Transverse colon (tissue), 4 donors: ENCODE data around the gene RBM41. TPM values are rescaled to one million over a fixed set of nuclear protein-coding genes. Genes with fewer than 3 reads are reported as not detected.
"Not testable (repeated sequence)": the region's sequence is repeated elsewhere in the genome, so short reads cannot be mapped to it uniquely, and the experiment has no call there.

Experiments used
- DNase-seq: peaks from one replicate; pipeline ENCODE4 v3.0.0-alpha.2; 2019
- H3K27ac ChIP-seq, 4 donors: fragments of 200-600 bp; sonication (generic); 2 replicates each; pipeline ENCODE4 v1.5.1; 2016 to 2018; ENCODE audit warnings: inconsistent platforms in 4 of 4
- H3K27me3 ChIP-seq: fragments of 200-600 bp; sonication (generic); 2 replicates; pipeline ENCODE4 v1.5.1; 2017; ENCODE audit warnings: inconsistent platforms
- H3K36me3 ChIP-seq, 4 donors: fragments of 200-600 bp; sonication (generic); 2 replicates each; pipeline ENCODE4 v1.5.1; 2017 to 2019; ENCODE audit warnings: inconsistent platforms in 4 of 4
- H3K4me1 ChIP-seq, 4 donors: fragments of 200-600 bp; sonication (generic); 2 replicates each; pipeline ENCODE4 v1.5.1; 2017 to 2020; ENCODE audit warnings: inconsistent platforms in 4 of 4
- H3K4me3 ChIP-seq, 4 donors: fragments of 200-600 bp; sonication (generic); 1 replicate in 1 of 4; 2 replicates in 3 of 4; pipeline versions ENCODE4 v1.5.1 to v1.6.1; 2017 to 2019; ENCODE audit warnings: inconsistent platforms in 4 of 4
- H3K9me3 ChIP-seq, 2 donors: fragments of 200-600 bp; sonication (generic); 2 replicates each; pipeline ENCODE4 v1.5.1; 2017 to 2019; ENCODE audit warnings: inconsistent platforms in 2 of 2
- EP300 ChIP-seq: sonication (generic); formaldehyde crosslinking; IDR thresholded peaks from one replicate; pipeline ENCODE4 v1.6.1; 2017; ENCODE audit warnings: antibody characterized with exemption, low read depth
- POLR2A ChIP-seq: fragments of 450-650 bp; IDR thresholded peaks from one replicate; pipeline ENCODE4 v1.6.1; 2016; ENCODE audit warnings: antibody characterized with exemption, mild to moderate bottlenecking, moderate library complexity
- POLR2AphosphoS5 ChIP-seq, 3 donors: sonication (generic); formaldehyde crosslinking; IDR thresholded peaks; one replicate each; pipeline ENCODE4 v1.6.1; 2016; ENCODE audit warnings: antibody characterized with exemption in 3 of 3
- WGBS, 2 donors: methylation state at CpG; one replicate each; pipeline ENCODE4 v1.1.5; 2018; ENCODE audit warnings: low coverage in 1 of 2; 5-methylcytosine and 5-hydroxymethylcytosine counted together
- in situ Hi-C, 4 donors: fragments of 200-750 bp; cut with MboI; loops; one replicate each; pipeline versions ENCODE4 v1.15.0 to v1.15.1; 2017; ENCODE audit warnings: low sequenced_read_pairs in 3 of 4, low pct_ligation_motif_present in 1 of 4, low pct_unique_long_range_greater_than_20kb in 1 of 4
- intact Hi-C: fragments of 100-400 bp; cut with DNase I; formaldehyde crosslinking; loops from one replicate; pipeline ENCODE4 v1.15.1; 2023; ENCODE audit warnings: low total_unique reads
- total RNA-seq, 4 donors: library from RNA; depleted of rRNA; stranded (reverse); fragments of >200 nt; gene quantifications; one replicate each; pipeline ENCODE4 v1.1.0, GENCODE V29; 2016
- TF ChIP-seq, protein P1 (sequence below), 5 experiments: fragments of 200-600 bp in 3 of 5; fragments of 450-650 bp in 2 of 5; sonication (generic) in 3 of 5; IDR thresholded peaks; 1 replicate in 2 of 5; 2 replicates in 3 of 5; pipeline ENCODE4 v1.5.1; 2016 to 2017; ENCODE audit warnings: antibody characterized with exemption in 5 of 5, inconsistent platforms in 3 of 5, mild to moderate bottlenecking in 2 of 5, moderate library complexity in 1 of 5

The RBM41 gene
- total RNA-seq, 4 donors from 2014 or later = 10.1 to 28.8 (median 20.5) TPM

DNA sequence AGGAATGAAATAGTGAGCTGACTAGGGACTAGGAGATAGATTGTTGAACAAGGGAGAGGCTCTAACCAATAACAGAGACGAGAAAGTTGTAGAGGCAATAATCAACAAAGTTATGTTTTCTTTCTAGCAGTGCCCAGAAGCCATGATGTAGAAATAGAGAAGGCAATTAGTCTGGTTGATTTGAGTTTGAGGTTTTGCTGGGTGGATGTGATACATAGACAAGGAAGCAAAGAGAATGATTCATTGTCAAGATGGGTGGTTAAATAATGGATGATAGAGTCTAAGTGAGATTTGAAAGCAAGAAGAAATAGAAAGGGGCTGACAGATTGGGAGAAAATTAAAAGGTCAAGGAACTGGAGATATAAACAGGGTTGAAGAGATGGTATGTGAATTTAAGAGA lies 11.2 kb downstream of the RBM41 start:
- 82 to 88% methylated on average over 1 of the region's 1 CpG for WGBS, 2 donors
- no peak for TF ChIP-seq EP300
- TF ChIP-seq POLR2AphosphoS5 (IDR thresholded peaks at IDR 0.05) = no peak
- no peak for TF ChIP-seq POLR2A
- TF ChIP-seq, protein P1, sequence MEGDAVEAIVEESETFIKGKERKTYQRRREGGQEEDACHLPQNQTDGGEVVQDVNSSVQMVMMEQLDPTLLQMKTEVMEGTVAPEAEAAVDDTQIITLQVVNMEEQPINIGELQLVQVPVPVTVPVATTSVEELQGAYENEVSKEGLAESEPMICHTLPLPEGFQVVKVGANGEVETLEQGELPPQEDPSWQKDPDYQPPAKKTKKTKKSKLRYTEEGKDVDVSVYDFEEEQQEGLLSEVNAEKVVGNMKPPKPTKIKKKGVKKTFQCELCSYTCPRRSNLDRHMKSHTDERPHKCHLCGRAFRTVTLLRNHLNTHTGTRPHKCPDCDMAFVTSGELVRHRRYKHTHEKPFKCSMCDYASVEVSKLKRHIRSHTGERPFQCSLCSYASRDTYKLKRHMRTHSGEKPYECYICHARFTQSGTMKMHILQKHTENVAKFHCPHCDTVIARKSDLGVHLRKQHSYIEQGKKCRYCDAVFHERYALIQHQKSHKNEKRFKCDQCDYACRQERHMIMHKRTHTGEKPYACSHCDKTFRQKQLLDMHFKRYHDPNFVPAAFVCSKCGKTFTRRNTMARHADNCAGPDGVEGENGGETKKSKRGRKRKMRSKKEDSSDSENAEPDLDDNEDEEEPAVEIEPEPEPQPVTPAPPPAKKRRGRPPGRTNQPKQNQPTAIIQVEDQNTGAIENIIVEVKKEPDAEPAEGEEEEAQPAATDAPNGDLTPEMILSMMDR (IDR thresholded peaks at IDR 0.05) = no peak
- H3K36me3 ChIP-seq = no peaks in the 10 kb centered on the region
- H3K4me3 ChIP-seq = no peak overlapping the region
- no peaks in the 10 kb centered on the region for H3K4me1 ChIP-seq
- no peak overlapping the region for H3K27ac ChIP-seq
- intact Hi-C loops (no loop called here), in situ Hi-C loops (no loop called here)
- H3K27me3 ChIP-seq = no peaks in the 10 kb centered on the region
- DNase-seq = no peak
- H3K9me3 ChIP-seq = no peaks in the 10 kb centered on the region

DNA sequence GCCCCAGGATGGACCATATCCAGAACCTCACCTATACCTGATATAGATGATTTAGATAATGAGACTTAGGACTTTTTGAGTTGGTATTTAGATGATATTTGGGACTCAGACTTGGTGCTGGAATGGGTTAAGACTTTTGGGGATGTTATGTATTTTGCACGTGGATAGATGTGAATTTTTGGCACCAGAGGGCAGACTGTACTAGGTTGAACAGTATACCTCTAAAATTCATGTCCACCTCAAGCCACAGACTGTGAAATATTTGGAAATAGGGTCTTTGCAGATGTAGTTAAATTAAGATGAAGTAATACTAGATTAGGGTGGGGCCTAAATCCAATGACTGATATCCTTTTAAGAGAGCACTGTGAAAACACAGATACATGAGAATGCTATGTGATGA lies 15.6 kb downstream of the RBM41 start:
- 14% methylated on average over 1 of the region's 1 CpG; no CpG with 5 or more reads in 1 of the 2 donors for WGBS, 2 donors
- intact Hi-C loops = no loop called here
- no peak overlapping the region for H3K27ac ChIP-seq
- H3K27me3 ChIP-seq = no peaks in the 10 kb centered on the region
- H3K4me1 ChIP-seq = no peaks in the 10 kb centered on the region
- no peaks in the 10 kb centered on the region for H3K9me3 ChIP-seq
- no peaks in the 10 kb centered on the region for H3K36me3 ChIP-seq
- DNase-seq = no peak
- TF ChIP-seq, protein P1 (IDR thresholded peaks at IDR 0.05) = no peak
- TF ChIP-seq POLR2AphosphoS5 (IDR thresholded peaks at IDR 0.05) (no peak), EP300 (no peak), POLR2A (no peak)
- in situ Hi-C loops = no loop called here
- H3K4me3 ChIP-seq = no peak overlapping the region

DNA sequence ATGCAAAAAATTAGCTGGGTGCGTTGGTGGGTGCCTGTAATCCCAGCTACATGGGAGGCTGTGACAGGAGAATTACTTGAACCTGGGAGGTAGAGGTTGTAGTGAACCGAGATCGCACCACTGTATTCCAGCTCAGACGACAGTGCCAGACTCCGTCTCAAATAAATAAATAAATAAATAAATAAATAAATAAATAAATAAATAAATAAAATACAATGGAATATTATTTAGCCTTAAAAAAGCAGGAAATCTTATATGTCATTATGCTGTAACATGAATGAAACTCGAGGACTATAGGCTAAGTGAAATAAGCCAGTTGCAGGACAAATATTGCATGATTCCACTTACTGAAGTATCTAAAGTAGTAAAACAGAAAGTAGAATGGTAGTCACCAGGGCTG lies 42.5 kb downstream of the RBM41 start:
- in situ Hi-C loops = no loop called here
- WGBS, 2 donors = 83 to 91% methylated on average over 1 to 6 of the region's 6 CpGs

DNA sequence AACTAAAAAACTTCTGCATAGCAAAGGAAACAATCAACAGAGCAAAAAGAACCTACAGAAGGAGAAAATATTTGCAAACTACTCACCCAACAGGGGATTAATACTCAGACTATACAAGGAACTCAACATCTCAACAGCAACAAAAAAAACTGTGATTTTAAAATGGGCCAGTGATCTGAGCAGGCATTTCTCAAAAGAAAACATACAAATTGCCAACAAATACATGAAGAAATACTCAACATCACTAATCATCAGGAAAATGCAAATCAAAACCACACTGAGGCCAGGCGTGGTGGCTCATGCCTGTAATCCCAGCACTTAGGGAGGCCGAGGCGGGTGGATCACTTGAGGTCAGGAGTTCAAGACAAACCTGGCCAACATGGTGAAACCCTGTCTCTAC lies 60.9 kb downstream of the RBM41 start:
- in situ Hi-C loops, H3K27ac ChIP-seq, intact Hi-C loops, DNase-seq, H3K9me3 ChIP-seq, H3K27me3 ChIP-seq, H3K36me3 ChIP-seq, H3K4me1 ChIP-seq, H3K4me3 ChIP-seq: not testable (repeated sequence)
- 88% methylated on average over 3 of the region's 3 CpGs; no CpG with 5 or more reads in 1 of the 2 donors for WGBS, 2 donors

More for the DNA sequence above, 42.5 kb downstream of the RBM41 start:
- no peak for DNase-seq
- H3K27ac ChIP-seq = no peak overlapping the region
- intact Hi-C loops = no loop called here
- no peak overlapping the region for H3K4me3 ChIP-seq
- TF ChIP-seq, protein P1 (IDR thresholded peaks at IDR 0.05) = no peak
- TF ChIP-seq POLR2AphosphoS5 (IDR thresholded peaks at IDR 0.05) = no peak
- no peak for TF ChIP-seq EP300
- no peak for TF ChIP-seq POLR2A
- no peaks in the 10 kb centered on the region for H3K4me1 ChIP-seq
- H3K27me3 ChIP-seq = no peaks in the 10 kb centered on the region
- H3K9me3 ChIP-seq = no peaks in the 10 kb centered on the region
- no peaks in the 10 kb centered on the region for H3K36me3 ChIP-seq

DNA sequence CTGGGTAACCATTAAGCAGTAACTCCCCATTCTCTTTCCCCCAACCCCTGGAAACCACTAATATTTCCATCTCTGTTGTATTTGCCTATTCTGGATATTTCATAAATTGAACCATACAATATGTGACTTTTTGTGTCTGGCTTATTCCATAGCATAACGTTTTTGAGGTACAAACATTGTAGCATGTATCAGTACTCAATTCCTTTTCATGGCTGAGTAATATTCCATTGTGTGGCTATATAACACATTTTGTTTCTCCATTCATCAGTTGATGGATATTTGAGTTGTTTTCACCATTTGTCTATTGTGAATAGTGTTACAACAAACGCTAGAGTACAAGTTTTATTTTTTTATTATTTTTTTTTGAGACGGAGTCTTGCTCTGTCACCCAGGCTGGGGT lies 63.6 kb downstream of the RBM41 start:
- DNase-seq = no peak
- intact Hi-C loops = no loop called here
- H3K27me3 ChIP-seq = no peaks in the 10 kb centered on the region
- no peak overlapping the region for H3K4me3 ChIP-seq
- H3K9me3 ChIP-seq = no peaks in the 10 kb centered on the region
- H3K27ac ChIP-seq = no peak overlapping the region
- TF ChIP-seq POLR2A = no peak
- TF ChIP-seq POLR2AphosphoS5 (IDR thresholded peaks at IDR 0.05) = no peak
- no peak for TF ChIP-seq EP300
- TF ChIP-seq, protein P1 (IDR thresholded peaks at IDR 0.05) = no peak
- WGBS, 2 donors = 75 to 80% methylated on average over 2 to 3 of the region's 3 CpGs
- no peaks in the 10 kb centered on the region for H3K4me1 ChIP-seq
- in situ Hi-C loops = no loop called here
- no peaks in the 10 kb centered on the region for H3K36me3 ChIP-seq
